Endometrial microvascular endothelial cells (primary cell): Measurements from ENCODE around the gene CTU1. TPM values are rescaled to one million over a fixed set of nuclear protein-coding genes. Genes with fewer than 3 reads are reported as not detected.

Experiments used
- in situ Hi-C: cut with HindIII; loops from 2 replicates; pipeline ENCODE4 v1.10.0; 2017; ENCODE audit warnings: low sequenced_read_pairs, low pct_unique_long_range_greater_than_20kb; ENCODE audit errors: inconsistent ontology term
- total RNA-seq: library from RNA; depleted of rRNA; stranded (reverse); fragments of >200 nt; gene quantifications from one replicate; pipeline ENCODE4 v1.2.3, GENCODE V29; 2015; ENCODE audit errors: inconsistent ontology term

Gene CTU1
- total RNA-seq, 1 donor from 2014 or later, result 21.6 TPM

GRCh38 chr19:51091895-51092873 lies 16.0 kb downstream of the CTU1 start:
- in situ Hi-C loops, result no loop called here

GRCh38 chr19:51091126-51091525 lies 17.1 kb downstream of the CTU1 start:
- in situ Hi-C loops, result no loop called here

DNA sequence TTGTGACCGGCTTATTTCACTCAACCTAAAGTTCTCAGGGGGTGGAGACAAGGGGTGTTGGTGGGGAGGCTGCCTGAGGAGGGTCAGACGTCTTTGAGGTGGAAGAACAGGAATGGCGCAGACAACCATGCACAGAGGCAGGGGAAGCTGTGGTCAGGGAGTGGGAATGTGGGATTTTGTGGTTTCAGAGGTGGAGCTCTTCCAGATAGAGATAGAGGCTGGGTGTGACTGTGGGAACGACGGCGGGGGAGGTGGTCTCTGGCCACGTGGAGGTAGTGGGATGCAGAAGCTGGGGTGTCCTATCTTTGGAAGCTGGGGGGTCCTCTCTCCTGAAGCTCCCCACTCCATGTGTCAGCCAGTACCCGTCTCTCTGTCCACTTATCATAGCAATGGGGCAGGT lies 17.7 kb downstream of the CTU1 start:
- in situ Hi-C loops, result no loop called here

GRCh38 chr19:51089786-51090185 lies 18.4 kb downstream of the CTU1 start:
- in situ Hi-C loops, result no loop called here

DNA sequence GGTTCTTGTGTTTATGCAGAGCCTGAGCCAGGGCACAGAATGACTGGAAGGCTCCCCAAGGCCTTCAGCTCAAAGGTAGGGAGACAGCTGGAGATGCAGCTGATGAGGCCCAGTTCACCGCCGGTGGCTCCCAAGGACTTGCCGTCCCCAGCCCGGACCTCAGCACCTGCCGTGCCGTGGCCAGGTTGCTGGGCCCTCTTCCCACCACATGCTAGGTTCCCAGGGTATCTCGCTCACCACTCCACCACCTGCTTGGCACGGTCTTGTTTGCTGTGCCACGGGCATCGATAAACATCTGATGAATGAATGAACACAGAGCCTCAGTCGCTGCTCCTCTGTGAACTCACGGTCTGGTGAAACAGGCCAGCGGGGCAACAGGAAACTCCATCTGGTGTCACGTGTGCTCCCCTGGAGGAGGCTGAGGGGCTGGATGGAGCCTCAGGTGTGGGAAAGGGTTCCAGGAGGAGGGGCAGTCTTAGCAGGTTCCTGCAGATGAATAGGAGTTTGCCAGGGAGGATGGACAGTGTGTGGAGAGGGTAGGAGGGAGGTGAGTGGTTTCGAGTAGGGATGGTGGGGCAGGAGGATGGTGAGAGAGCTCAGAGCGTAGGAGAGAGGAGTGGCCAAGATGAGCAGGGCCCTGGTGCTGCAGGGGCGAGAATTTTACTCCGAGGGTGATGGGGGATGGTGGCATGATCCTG lies 21.9 kb downstream of the CTU1 start:
- in situ Hi-C loops, result no loop called here

- in situ Hi-C loops, result no loop called here
Observed at GRCh38 chr19:51084505-51084904, 23.7 kb downstream of the CTU1 start.

GRCh38 chr19:51083783-51084182 lies 24.4 kb downstream of the CTU1 start:
- in situ Hi-C loops, result no loop called here

- in situ Hi-C loops, result no loop called here
Observed at GRCh38 chr19:51083181-51083580, 25.0 kb downstream of the CTU1 start.

DNA sequence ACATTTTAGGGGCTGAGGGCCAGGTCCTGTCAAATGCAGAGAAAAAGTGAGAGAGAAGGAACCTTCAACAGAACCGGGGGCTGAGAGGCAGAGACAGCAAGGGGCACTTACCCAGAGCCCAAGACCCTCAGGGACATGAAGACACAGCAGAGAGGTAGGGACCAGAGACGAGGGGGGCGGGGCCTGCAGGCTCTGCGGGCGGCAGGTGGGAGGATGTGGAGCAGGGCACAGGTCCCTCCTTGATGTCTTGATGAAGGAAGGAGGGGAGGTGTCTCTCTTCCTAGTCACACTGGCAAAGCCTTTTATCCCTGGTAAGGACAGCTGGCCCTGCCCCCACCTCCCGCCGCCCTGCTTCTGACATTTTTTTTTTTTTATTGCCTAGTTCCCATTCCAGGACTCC lies 25.6 kb downstream of the CTU1 start, which contains the start of gene KLK14:
Gene KLK14 (minus strand): TSS at position 277 of the 400 bp plus-strand sequence. CDS start 273 bp downstream, at position 4.
- in situ Hi-C loops, result no loop called here

GRCh38 chr19:51081476-51081875 lies 26.7 kb downstream of the CTU1 start:
- in situ Hi-C loops, result no loop called here

- in situ Hi-C loops, result no loop called here
Observed at GRCh38 chr19:51079481-51080110, 28.6 kb downstream of the CTU1 start.

DNA sequence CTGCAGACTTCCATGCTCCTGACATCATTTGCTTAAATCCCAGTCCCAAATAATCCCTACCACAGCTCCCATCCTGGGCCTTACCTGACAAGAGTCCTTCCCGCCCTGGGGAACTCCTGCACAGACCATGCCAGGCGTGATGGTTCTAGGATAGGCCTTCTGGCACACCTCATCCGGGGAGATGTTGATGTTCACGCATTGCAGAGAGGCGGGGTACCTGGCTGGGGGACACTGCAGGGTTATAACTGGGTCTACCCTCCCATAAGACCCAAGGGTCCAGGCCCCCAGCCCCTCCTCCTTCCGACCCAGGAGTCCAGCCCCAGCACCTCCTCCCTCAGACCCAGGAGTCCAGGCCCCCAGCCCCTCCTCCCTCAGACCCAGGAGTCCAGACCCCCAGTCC lies 29.5 kb downstream of the CTU1 start:
- in situ Hi-C loops, result no loop called here

DNA sequence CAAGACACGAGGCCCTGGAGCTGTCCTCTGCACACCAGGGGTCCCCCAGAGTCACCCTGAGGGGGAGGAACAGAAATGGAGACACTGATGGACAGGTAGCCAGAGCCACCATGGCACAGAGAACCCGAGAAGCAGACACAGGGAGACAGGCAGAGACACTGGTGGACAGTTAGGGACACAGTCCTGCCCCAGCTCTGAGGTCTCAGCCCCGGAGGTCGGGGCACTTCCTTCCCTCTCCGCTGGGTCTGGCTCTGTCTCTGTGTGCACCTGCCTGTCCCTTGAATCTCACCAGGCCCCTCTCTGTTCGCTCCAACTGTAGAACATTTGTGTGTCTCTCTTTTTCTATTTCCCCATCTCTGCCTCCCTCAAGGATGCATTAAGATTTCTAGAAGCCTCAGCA lies 30.1 kb downstream of the CTU1 start:
- in situ Hi-C loops, result no loop called here

DNA sequence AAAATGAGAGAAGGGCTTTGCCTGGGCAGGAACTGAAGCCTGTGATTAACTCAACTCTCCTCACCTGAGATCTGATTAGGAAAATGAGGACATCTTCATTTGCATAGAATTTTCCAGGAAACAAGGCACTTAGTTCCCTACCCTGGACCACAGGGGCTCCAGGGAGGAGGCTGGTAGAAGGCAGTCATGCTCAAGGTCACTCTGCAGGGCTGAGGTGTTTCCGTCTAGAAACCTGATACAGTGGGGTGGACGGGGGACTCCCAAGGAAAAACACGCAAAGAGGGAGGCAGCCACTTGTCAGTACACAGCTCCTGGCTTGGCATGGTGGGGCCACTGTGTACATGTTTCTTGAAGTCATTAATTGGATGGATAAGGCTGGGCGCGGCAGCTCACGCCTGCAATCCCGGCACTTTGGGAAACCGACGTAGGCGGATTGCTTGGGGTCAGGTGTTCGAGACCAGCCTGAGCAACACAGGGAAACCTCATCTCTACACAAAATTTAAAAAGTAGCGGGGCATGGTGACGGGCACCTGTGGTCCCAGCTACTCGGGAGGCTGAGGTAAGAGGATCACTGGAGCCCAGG lies 31.5 kb downstream of the CTU1 start:
- in situ Hi-C loops, result no loop called here

GRCh38 chr19:51075998-51076397 lies 32.2 kb downstream of the CTU1 start:
- in situ Hi-C loops, result no loop called here

- in situ Hi-C loops, result no loop called here
Observed at GRCh38 chr19:51071095-51071405, 37.2 kb downstream of the CTU1 start.

- in situ Hi-C loops, result no loop called here
Observed at GRCh38 chr19:51070334-51071094, 37.7 kb downstream of the CTU1 start.

- in situ Hi-C loops, result no loop called here
Observed at GRCh38 chr19:51066393-51067186, 41.6 kb downstream of the CTU1 start.
